Right lobe of liver (tissue), 4 donors: ENCODE data around the gene SERPINA10.

Source experiments
- POLR2A ChIP-seq: fragments of 450-650 bp; IDR thresholded peaks from one replicate; pipeline ENCODE4 v1.6.1; 2017; ENCODE audit warnings: antibody characterized with exemption, mild to moderate bottlenecking
- TF ChIP-seq, protein P1 (sequence below), 4 donors: fragments of 200-600 bp in 3 of 4; fragments of 450-650 bp in 1 of 4; IDR thresholded peaks; one replicate each; pipeline versions ENCODE4 v1.5.1 to v1.8.0; 2016 to 2022; ENCODE audit warnings: antibody characterized with exemption in 4 of 4, mild to moderate bottlenecking in 2 of 4
- donor health status: DM: no; HTN: no; CAD: no.
- donor health status: DM: no; HTN: no; CAD: no.
- donor health status: DM: no; HTN: yes; CAD: no.

DNA sequence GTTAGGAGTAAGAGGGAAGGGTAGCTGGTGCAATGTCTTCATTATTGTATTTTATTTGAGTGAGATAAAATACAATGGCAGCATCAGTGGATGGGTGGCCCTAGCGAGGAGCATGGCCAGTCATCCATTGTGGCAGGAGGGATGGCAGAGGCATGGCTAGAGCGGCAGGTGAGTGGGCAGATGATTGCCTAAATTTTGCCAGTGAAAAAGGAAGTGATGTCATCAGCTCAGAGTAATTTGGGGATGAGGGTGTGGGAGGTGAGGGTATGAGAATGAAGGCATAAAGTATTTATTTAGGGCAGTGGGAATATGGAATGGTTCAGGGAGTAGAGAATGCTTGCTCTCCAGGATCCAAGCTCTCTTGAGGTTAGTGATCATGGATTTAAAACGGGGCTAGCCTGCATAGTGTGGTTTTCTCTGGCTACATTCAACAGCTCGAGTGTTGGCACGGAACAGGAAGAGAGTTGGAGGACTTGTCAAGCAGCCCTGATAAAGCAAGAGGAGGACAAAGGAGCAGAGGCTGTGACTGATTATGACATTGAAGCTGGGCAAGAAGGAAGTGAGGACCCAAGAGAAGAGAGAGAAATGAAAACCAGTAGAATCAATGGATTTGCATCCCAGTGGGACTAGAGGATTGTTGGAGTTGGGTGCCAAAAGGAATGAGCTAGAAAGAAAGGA, 48.7 kb upstream of the SERPINA10 start:
- TF ChIP-seq, protein P1, sequence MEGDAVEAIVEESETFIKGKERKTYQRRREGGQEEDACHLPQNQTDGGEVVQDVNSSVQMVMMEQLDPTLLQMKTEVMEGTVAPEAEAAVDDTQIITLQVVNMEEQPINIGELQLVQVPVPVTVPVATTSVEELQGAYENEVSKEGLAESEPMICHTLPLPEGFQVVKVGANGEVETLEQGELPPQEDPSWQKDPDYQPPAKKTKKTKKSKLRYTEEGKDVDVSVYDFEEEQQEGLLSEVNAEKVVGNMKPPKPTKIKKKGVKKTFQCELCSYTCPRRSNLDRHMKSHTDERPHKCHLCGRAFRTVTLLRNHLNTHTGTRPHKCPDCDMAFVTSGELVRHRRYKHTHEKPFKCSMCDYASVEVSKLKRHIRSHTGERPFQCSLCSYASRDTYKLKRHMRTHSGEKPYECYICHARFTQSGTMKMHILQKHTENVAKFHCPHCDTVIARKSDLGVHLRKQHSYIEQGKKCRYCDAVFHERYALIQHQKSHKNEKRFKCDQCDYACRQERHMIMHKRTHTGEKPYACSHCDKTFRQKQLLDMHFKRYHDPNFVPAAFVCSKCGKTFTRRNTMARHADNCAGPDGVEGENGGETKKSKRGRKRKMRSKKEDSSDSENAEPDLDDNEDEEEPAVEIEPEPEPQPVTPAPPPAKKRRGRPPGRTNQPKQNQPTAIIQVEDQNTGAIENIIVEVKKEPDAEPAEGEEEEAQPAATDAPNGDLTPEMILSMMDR (IDR thresholded peaks at IDR 0.05), result no peak
- no peak for TF ChIP-seq POLR2A
